HG02642 (cell line): ENCODE measurements around the gene SCIN.

ENCODE experiments used
- ATAC-seq: cut with Tn5 transposase; IDR thresholded peaks from one replicate; pipeline ENCODE4 v1.9.1; 2021; ENCODE audit warnings: mild to moderate bottlenecking; ENCODE audit not compliant: unreplicated experiment, poor library complexity

The SCIN gene

DNA sequence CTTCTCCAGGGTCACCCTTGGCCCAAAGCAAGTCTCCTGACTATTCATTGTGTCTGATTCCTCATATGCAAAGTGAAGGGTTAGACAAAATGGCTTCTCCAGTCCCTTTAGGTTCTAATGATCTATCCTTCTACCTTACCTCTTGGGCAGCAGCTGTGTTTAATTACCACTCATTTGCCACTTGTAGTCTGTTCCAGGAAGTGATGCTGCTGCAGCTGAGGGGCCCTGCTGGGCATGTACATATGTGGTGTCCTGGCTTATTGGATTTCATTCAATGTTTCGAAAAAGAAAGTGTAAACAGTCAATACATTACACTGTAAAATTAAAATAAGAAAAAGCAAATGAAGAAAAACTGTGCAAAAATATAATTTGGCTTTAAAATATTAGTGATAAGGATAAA is 36.6 kb downstream of the SCIN start:
- no peak for ATAC-seq

GRCh38 chr7:12609561-12609960 is 39.0 kb downstream of the SCIN start:
- ATAC-seq = no peak

DNA sequence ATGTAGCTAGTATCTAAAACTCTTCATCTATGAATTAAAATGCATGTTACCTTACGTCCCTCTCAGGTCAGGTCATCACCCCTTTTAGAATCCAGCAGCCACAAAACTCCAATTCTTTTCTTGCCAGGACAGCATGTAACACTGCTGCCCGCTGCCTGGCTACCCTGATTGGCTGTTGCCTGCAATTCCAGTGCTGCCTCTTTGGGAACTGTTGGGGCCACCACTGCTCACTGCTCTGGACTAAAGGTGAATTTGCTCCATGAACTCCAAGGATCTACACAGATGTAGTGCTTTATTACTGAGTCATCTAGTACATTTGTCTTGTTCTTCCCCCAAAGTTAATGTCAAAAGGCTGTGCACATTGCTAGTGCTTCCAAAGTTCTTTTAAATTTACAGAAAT is 40.4 kb downstream of the SCIN start:
- no peak for ATAC-seq

- no peak for ATAC-seq
These were observed 42.1 kb downstream of the SCIN start for GRCh38 chr7:12612622-12613021.

GRCh38 chr7:12619461-12620069 is 49.0 kb downstream of the SCIN start:
- ATAC-seq = no peak

DNA sequence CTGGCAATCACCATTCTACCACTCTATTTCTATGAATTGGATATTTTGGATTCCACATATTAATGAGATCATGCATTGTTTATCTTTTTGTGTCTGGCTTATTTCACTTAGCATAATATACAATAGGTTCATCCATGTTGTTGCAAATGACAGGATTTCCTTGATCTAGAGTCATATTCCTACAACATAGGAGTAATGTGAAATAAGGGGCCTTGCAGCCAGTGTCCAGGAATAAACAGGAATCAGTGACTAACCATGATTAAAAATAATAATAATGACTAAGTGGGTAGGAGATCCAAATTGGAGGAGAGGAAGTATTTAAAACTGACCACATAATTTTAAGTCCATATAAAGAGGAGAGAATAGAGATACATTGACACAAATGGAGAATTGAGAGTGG is 49.9 kb downstream of the SCIN start:
- no peak for ATAC-seq

DNA sequence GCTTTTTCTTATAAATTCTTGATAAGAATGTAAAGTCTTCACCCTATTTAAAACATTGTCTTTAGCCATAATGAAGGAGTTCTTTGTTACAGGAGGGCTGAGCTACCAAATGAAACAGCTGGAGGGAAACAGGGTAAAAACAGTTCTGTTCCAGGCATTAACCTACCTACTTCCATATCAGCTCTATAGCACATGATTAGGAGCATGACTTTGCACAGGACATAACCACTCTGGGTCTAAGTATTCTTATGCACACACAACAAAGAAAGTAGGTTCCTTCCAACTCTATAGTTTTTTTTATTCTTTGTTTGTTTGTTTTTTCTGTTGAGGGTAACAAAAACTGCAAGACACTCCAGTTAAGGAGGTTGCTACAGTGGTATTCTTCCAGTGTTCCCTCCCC is 52.7 kb downstream of the SCIN start:
- ATAC-seq = no peak

DNA sequence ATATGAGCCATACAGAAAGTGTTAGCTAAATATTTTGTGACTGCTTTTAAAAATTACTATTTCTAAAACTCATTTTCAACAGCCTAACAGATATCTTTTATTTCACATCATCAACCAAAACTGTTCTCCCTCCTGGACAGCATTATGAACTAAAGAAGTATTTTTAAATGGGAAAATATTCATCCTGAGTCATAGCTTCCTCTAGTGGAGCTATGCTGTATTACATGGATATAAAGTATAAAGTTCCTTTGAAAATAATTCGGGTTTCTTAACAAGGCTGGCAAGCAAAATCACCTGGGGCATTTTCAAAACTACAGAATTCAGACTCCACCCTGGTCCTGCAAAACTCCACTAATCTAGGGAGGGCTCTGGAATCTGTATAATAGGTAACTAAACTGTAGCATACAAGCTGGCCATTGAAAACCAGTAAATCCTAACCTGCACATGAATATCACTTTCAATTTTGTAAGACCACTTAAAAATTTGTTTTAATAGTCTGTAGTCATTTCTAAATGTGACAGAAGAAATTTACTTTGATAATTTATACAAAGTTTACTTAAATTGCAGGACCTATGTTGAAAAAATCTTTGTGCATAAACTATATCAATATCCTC is 53.5 kb downstream of the SCIN start:
- ATAC-seq = no peak

DNA sequence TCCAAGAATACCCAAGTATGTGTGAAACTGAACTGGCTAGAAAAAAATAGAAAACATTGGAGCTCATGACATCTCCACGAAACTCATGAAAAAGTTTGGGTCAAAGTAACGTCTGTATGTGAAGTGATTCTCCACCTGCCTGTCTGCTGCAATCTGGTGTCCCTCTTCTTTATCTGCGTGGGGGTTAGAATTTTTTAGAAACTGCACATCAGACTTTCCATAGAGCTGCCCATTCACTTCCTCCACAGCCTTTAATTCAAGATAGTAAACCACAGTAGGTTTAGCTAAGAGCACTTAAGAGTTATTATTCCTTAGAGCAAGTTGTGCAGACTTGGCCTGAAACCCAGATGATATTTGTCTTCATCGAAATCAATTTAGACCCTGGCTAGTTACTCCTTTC is 55.3 kb downstream of the SCIN start:
- no peak for ATAC-seq

- no peak for ATAC-seq
These were observed 59.4 kb downstream of the SCIN start for GRCh38 chr7:12629816-12630512.

DNA sequence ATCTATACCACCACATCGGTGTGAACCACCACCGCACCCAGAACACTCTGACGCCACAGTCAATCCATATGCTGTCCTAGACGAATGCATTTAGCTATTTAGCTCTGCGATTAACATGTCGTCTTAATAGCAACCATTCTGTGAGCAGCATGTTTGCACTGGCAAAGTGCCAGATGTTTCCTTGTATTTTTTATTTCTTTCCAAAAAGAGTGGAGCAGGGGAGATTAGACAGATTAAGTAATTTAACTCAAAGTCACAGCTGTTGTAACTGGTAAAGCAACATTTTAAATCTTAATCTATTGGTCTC is 59.9 kb downstream of the SCIN start:
- ATAC-seq = no peak

GRCh38 chr7:12633582-12633981 is 63.1 kb downstream of the SCIN start:
- no peak for ATAC-seq

GRCh38 chr7:12635830-12636229 is 65.3 kb downstream of the SCIN start:
- ATAC-seq = peak; percentile 81

DNA sequence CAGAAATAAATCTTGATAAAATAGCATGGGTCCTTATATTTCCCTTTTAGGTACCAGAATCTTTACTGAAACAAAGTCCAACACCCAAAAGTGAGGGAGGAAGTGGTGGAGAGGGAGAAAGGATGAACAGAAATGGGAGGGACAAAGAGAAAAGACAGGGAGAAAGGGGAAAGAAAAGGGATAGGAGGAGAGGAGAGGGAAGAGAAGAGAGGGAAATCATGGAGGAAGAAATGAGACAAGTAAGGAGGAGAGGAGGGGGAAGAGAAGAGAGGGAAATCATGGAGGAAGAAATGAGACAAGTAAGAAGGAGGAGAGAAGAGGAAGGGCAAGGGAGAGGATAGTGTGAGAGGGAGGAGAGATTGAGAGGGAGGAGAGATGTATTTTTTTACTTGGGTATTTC is 66.8 kb downstream of the SCIN start:
- no peak for ATAC-seq

DNA sequence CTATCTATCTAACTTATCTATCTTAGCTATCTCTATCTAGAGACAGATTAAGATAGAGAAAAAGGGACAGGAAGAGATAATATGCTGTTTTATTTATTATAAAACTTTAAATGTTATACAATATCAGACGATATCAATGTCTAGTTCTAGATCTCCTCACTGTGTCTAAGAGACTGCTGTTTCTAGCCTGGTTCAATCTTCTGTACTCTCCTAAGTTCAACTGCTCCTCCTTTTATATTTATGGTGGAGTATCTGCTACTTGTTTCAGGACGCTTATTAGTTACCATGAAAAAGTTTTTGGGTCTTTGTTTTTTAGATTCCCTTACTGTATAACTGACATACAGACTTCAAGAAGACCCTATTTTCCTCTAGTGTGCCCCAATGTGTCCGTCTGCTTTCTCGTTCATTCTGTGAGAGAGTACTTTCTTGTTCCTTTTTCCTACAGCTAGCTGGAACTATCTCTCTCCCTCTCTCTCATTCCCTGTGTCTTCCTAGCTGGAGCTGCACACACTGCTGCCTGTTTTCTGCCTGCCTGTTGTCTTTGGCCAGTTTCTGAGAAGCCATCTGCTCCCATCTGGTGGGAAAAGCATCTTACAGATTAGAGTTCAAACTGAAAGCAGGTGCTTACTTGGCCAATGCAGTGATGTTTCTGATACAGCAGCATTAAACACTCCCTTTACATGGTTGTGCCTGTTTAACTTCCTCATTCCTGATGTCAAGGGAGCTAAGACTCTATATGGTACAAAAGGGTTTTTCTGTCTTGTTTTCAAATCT is 67.5 kb downstream of the SCIN start:
- peak; percentile 52 for ATAC-seq

- ATAC-seq = no peak
These were observed 68.4 kb downstream of the SCIN start for GRCh38 chr7:12638851-12639456.

DNA sequence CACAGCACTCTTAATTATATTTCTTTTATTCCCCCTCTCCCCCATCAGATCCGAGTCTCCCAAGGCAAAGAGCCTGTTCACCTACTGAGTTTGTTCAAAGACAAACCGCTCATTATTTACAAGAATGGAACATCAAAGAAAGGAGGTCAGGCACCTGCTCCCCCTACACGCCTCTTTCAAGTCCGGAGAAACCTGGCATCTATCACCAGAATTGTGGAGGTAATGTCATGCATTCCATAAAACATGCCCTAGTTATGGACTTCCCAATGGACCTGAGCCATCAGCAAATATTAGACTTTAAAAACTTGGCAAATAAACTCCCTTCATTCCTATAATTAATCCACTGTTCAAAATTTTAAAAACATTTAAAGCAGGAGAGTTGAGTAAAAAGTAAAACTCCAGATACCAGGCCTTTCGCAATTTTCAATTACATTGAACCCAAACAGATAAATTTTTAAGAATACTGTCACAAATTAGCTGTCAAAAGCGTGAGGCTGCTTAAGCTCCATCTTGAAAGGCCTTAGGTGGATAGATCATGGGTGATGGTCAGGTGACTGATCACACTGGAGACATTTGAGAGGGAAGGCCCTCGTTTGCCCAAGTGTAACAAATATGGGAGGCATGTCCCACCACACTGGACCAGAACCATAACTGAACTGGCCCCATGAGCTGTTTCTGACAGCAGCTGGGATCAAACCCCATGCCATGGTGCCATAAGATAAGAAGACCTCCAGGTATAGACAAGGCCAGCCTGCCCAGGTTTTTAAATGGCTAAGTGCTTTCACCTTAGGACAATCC is 70.0 kb downstream of the SCIN start:
- no peak for ATAC-seq

GRCh38 chr7:12641196-12641595 is 70.7 kb downstream of the SCIN start:
- ATAC-seq = no peak

GRCh38 chr7:12642508-12642907 is 72.0 kb downstream of the SCIN start:
- no peak for ATAC-seq

DNA sequence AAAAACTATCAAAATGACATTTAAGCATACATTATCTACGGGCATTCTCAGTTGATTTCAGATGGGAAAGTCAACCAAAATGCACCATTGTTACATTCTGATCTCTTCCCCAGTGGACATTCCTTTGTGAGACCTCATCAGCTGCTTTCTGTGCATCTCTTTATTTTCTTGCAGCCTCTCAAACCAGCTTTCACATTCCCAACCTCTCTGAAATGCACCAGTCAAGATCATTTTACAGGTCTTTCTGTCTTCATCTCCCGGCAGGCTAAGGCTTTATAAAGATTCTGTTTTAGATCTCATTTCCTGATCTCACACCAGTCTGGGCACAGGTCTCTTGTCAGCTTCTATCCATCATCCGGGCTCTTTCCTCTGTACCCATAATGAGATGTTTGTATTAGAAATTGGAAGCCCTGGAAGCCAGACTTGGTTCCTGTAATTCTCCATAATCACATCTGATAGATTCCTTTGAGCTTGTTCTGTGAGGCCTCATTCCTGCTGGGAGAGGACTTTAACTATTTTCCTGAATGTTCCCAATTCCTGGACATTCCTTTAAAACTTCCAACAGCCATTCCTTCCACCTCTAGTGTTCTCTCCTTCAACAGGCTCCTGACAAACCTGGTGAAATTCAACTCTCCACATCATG is 72.6 kb downstream of the SCIN start:
- ATAC-seq = no peak
